CD14-positive monocyte (primary cell): Measurements from ENCODE around the gene PMM1. TPM values are rescaled to one million over a fixed set of nuclear protein-coding genes. Genes with fewer than 3 reads are reported as not detected.

ENCODE experiments used
- DNase-seq, 3 donors: peaks; one replicate each; pipeline ENCODE4 v3.0.0-alpha.2; 2011 to 2022
- H2AFZ ChIP-seq: 2 replicates; pipeline ENCODE4 v1.6.0; 2012; ENCODE audit warnings: mild to moderate bottlenecking, low read depth, low read length, inconsistent platforms; ENCODE audit not compliant: insufficient read depth, poor library complexity, severe bottlenecking
- H3K27ac ChIP-seq, 2 donors: 1 replicate in 1 of 2; 2 replicates in 1 of 2; pipeline ENCODE4 v1.5.1; 2012 to 2013; ENCODE audit warnings: low read length in 2 of 2, control low read depth in 1 of 2, inconsistent platforms in 1 of 2, low read depth in 1 of 2, mild to moderate bottlenecking in 1 of 2
- H3K27me3 ChIP-seq, 2 donors: one replicate each; pipeline versions ENCODE4 v1.6.0 to v1.6.1; 2011 to 2013; ENCODE audit warnings: low read length in 2 of 2; ENCODE audit not compliant: control insufficient read depth in 2 of 2, insufficient read depth in 2 of 2
- H3K36me3 ChIP-seq, 2 donors: replicated peaks in 1 of 2; 1 replicate in 1 of 2; 2 replicates in 1 of 2; pipeline versions ENCODE4 v1.5.1 to v1.6.1; 2012 to 2013; ENCODE audit warnings: low read length in 2 of 2, control low read depth in 1 of 2, inconsistent platforms in 1 of 2, mild to moderate bottlenecking in 1 of 2; ENCODE audit not compliant: insufficient read depth in 2 of 2, control insufficient read depth in 1 of 2
- H3K4me1 ChIP-seq, 2 donors: 1 replicate in 1 of 2; 2 replicates in 1 of 2; pipeline versions ENCODE4 v1.5.1 to v1.6.1; 2012 to 2013; ENCODE audit warnings: low read length in 2 of 2, control low read depth in 1 of 2, inconsistent platforms in 1 of 2, mild to moderate bottlenecking in 1 of 2, moderate library complexity in 1 of 2; ENCODE audit not compliant: insufficient read depth in 2 of 2, control insufficient read depth in 1 of 2
- H3K4me2 ChIP-seq: replicated peaks from 2 replicates; pipeline ENCODE3; 2012; ENCODE audit warnings: low read length, moderate library complexity, mild to moderate bottlenecking; ENCODE audit not compliant: poor library complexity, severe bottlenecking; ENCODE audit errors: extremely low read depth
- H3K4me3 ChIP-seq, 3 experiments: fragments of 200-600 bp in 1 of 3; sonication (generic) in 1 of 3; replicated peaks in 1 of 3; 1 replicate in 2 of 3; 2 replicates in 1 of 3; pipeline ENCODE4 v1.5.1; 2011 to 2013; ENCODE audit warnings: low read length in 3 of 3, mild to moderate bottlenecking in 3 of 3, control low read depth in 2 of 3, low read depth in 2 of 3, inconsistent platforms in 1 of 3, moderate library complexity in 1 of 3
- H3K79me2 ChIP-seq: 2 replicates; pipeline ENCODE4 v1.6.0; 2012; ENCODE audit warnings: mild to moderate bottlenecking, control low read depth, inconsistent platforms, low read length, moderate library complexity; ENCODE audit not compliant: insufficient read depth
- H3K9ac ChIP-seq: 2 replicates; pipeline ENCODE4 v1.6.0; 2017; ENCODE audit warnings: low read length, mild to moderate bottlenecking; ENCODE audit not compliant: insufficient read depth, poor library complexity, severe bottlenecking
- H3K9me3 ChIP-seq, 2 donors: replicated peaks in 1 of 2; 1 replicate in 1 of 2; 2 replicates in 1 of 2; pipeline versions ENCODE4 v1.5.1 to v1.6.1; 2012 to 2013; ENCODE audit warnings: low read length in 2 of 2, control low read depth in 1 of 2; ENCODE audit not compliant: control insufficient read depth in 1 of 2, insufficient read depth in 1 of 2
- H4K20me1 ChIP-seq: 2 replicates; pipeline ENCODE4 v1.6.0; 2012; ENCODE audit warnings: mild to moderate bottlenecking, low read length, control low read depth, moderate library complexity; ENCODE audit not compliant: insufficient read depth
- H3K27ac Mint-ChIP-seq, 7 donors: one replicate each; pipeline ENCODE4 v1.8.0; 2020; ENCODE audit warnings: mild to moderate bottlenecking in 7 of 7, mixed read lengths in 7 of 7, moderate library complexity in 6 of 7, inconsistent platforms in 2 of 7
- H3K27me3 Mint-ChIP-seq, 3 donors: one replicate each; pipeline ENCODE4 v1.8.0; 2021 to 2022; ENCODE audit warnings: low read depth in 3 of 3, mild to moderate bottlenecking in 3 of 3, mixed read lengths in 3 of 3, moderate library complexity in 3 of 3, inconsistent platforms in 1 of 3
- H3K36me3 Mint-ChIP-seq, 2 donors: one replicate each; pipeline ENCODE4 v1.8.0; 2020; ENCODE audit warnings: mixed read lengths in 2 of 2, inconsistent platforms in 1 of 2, mild to moderate bottlenecking in 1 of 2
- H3K4me1 Mint-ChIP-seq: one replicate; pipeline ENCODE4 v1.8.0; 2020; ENCODE audit warnings: mild to moderate bottlenecking, mixed read lengths
- H3K4me3 Mint-ChIP-seq, 2 donors: one replicate each; pipeline ENCODE4 v1.8.0; 2020; ENCODE audit warnings: mild to moderate bottlenecking in 2 of 2, mixed read lengths in 2 of 2, moderate library complexity in 1 of 2
- H3K9me3 Mint-ChIP-seq, 7 donors: one replicate each; pipeline ENCODE4 v1.8.0; 2020 to 2022; ENCODE audit warnings: mixed read lengths in 7 of 7, mild to moderate bottlenecking in 6 of 7, moderate library complexity in 6 of 7, inconsistent platforms in 2 of 7
- CTCF ChIP-seq: fragments of 200-600 bp; IDR thresholded peaks from one replicate; pipeline ENCODE4 v1.8.0; 2022; ENCODE audit warnings: antibody characterized with exemption, mild to moderate bottlenecking
- WGBS: methylation state at CpG from one replicate; pipeline ENCODE4 v1.1.5; 2013; ENCODE audit warnings: missing lambda C conversion rate; ENCODE audit not compliant: insufficient coverage; 5-methylcytosine and 5-hydroxymethylcytosine counted together
- intact Hi-C, 2 donors: fragments of 100-400 bp; cut with micrococcal nuclease; formaldehyde crosslinking; loops; one replicate each; pipeline versions ENCODE4 v1.15.0 to v1.15.1; 2023
- polyA plus RNA-seq, 3 donors: library from polyadenylated mRNA; depleted of rRNA in 1 of 3; unstranded in 2 of 3; stranded (reverse) in 1 of 3; fragments of 300-500 nt in 2 of 3; fragments of >200 nt in 1 of 3; fragmentation: Illumina TruSeq in 2 of 3; gene quantifications; 1 replicate in 2 of 3; 2 replicates in 1 of 3; pipeline ENCODE4 v1.2.3, GENCODE V29; 2012 to 2021

PMM1 gene
- polyA plus RNA-seq, 3 donors, result 15.6 to 32.4 (median 23.5) TPM

DNA sequence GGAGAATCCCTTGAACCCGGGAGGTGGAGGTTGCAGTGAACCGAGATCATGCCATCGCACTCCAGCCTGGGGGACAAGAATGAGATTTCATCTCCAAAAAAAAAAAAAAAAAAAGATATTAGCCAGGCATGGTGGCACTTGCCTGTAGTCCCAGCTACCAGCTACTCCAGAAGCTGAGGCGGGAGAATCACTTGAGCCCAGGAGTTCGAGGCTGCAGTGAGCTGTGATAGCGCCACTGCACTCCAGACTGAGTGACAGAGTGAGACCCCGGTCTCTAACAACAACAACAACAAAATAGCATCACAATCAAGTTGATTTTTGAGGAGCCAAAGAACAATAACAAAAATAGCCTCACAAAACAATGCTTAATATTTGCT is 2.3 kb downstream of the PMM1 start:
- Mint-ChIP-seq H3K4me3 (no peak overlapping the region), H3K27me3 (peaks cover 0 to 6% (median 0%) of the 10 kb centered on the region in 3 donors), H3K4me1 (peaks cover 21% of the 10 kb centered on the region), H3K36me3 (peaks cover 24 to 30% of the 10 kb centered on the region in 2 donors), H3K27ac (no peak overlapping the region), H3K9me3 (no peaks in the 10 kb centered on the region)
- Histone ChIP-seq H2AFZ (no peak overlapping the region), H3K4me2 (no peak overlapping the region), H3K27me3 (no peaks in the 10 kb centered on the region), H3K9me3 (no peaks in the 10 kb centered on the region), H3K4me3 (no peak overlapping the region), H3K9ac (no peak overlapping the region), H3K27ac (no peak overlapping the region), H3K4me1 (peaks cover 17 to 19% of the 10 kb centered on the region in 2 donors), H4K20me1 (no peaks in the 10 kb centered on the region), H3K79me2 (peaks cover 15% of the 10 kb centered on the region), H3K36me3 (peaks cover 18 to 27% of the 10 kb centered on the region in 2 donors)
- no peak for TF ChIP-seq CTCF
- DNase-seq, result no peak
- WGBS, result 100% methylated on average over 4 of the region's 7 CpGs
- intact Hi-C loops, result no loop called here

DNA sequence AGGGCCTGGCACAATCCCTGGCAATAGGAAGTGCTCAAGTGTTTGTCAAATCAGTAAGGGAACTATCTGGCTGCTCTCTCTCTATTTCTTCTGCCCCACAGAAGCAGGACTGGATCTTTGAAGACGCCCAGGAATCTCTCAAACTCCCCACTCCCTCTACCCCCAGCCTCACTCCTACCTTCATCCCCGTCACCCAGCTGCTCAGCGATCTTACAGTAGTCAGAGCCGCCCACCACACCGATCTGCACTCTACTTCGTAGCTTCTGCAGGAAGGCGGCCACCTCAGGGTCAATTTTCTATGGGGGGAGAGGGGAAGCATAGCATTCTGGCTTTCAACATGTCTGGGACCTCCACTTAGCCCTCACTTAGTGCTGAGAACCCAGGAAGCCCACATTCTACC is 3.7 kb downstream of the PMM1 start:
- no peak for DNase-seq
- WGBS, result 90% methylated on average over 2 of the region's 7 CpGs
- Histone ChIP-seq H2AFZ (no peak overlapping the region), H3K27me3 (no peaks in the 10 kb centered on the region), H4K20me1 (no peaks in the 10 kb centered on the region), H3K79me2 (peaks cover 15% of the 10 kb centered on the region), H3K27ac (no peak overlapping the region), H3K4me2 (no peak overlapping the region), H3K36me3 (peaks cover 22 to 39% of the 10 kb centered on the region in 2 donors), H3K9ac (no peak overlapping the region), H3K4me1 (peaks cover 17 to 19% of the 10 kb centered on the region in 2 donors), H3K9me3 (no peaks in the 10 kb centered on the region), H3K4me3 (no peak overlapping the region)
- peaks cover 29 to 44% of the 10 kb centered on the region in 2 donors for H3K36me3 Mint-ChIP-seq
- TF ChIP-seq CTCF, result no peak
- H3K4me1 Mint-ChIP-seq, result peaks cover 21% of the 10 kb centered on the region
- intact Hi-C loops, result no loop called here
- H3K9me3 Mint-ChIP-seq, result no peaks in the 10 kb centered on the region
- H3K4me3 Mint-ChIP-seq, result no peak overlapping the region
- peak overlapping the region in 4 of 7 donors; percentile 6 to 60 (median 32) for H3K27ac Mint-ChIP-seq
- peaks cover 0 to 6% (median 0%) of the 10 kb centered on the region in 3 donors for H3K27me3 Mint-ChIP-seq
